NCI-H524 (cell line): Measurements from ENCODE around the gene TMEM132E.
A peak's percentile ranks its signal among the peaks of the same experiment; 100 is the strongest.
"Not testable (repeated sequence)": the region's sequence is repeated elsewhere in the genome, so short reads cannot be mapped to it uniquely, and the experiment has no call there.

Source experiments
- DNase-seq, 2 experiments: peaks; one replicate each; lab custom pipeline; 2025; lab: John Stamatoyannopoulos, UW

TMEM132E gene

DNA sequence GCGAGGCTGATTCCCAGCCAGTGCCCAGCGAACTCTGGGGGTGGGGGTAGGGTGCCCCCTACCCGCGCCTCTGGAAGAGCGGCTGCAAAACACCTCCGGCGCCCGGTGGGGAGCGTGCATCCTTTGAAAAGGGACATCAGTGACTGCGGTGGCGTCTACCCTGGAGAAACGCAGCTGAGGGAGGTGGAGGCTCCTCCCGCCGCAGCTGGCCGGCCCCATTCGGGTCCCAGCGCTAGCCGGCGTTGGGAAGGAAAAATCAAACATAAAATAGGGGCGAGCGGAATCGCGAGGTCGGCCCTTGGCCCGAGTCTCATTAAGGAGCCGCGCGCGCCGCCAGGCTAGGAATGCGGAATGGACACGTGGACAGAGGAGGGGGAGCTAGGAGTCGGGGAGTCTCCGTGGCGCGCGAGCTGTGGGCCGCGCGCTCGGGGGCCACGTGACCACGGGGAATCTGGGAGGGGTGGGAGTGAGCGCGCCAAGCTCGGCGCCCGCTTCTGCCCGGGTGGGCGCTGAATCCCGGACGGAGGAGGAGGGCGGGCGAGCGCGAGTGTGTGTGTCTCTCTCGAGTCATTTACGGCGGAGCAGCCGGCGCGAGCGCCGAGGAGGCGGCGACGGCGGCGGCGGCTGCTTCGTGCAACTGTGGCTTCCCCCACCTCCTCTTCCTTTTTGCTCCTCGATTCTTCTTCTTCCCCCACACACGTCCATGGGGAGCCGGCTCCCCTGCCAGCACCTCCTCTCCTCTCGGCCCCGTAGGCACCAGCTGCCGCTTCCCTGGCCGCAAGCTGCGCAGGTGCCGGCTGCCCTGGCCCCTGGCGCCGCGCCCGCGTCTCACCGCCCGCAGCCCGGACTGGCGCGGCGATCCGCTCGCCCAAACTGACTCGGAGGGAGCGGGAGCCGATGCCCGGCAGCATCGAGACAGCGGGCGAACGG is at the start of gene TMEM132E:
Gene TMEM132E (plus strand): TSS at position 566 of the 930 bp plus-strand sequence. CDS start 1,495 bp downstream, outside the sequence.
- peak; percentile 81 to 85 for DNase-seq

DNA sequence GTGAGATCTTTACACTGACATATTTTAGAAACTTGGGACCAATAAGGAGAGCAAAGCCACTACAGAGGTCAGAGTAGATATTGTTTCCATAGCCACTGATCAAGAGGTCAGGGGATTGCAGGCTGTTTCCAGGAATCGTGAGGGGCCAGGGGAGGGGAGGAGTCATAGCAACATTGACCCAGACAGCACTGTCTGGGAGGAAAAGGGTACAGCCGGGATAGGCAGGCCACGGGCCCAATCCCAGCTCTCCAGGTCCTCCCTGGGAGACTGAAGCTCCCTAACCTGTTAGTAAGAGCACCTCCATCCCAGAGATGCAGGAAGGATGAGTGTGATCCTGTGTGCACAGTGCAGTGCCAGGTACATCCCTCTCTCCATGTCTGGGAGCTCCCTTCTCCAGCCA is 48.5 kb upstream of the TMEM132E start:
- DNase-seq = no peak

DNA sequence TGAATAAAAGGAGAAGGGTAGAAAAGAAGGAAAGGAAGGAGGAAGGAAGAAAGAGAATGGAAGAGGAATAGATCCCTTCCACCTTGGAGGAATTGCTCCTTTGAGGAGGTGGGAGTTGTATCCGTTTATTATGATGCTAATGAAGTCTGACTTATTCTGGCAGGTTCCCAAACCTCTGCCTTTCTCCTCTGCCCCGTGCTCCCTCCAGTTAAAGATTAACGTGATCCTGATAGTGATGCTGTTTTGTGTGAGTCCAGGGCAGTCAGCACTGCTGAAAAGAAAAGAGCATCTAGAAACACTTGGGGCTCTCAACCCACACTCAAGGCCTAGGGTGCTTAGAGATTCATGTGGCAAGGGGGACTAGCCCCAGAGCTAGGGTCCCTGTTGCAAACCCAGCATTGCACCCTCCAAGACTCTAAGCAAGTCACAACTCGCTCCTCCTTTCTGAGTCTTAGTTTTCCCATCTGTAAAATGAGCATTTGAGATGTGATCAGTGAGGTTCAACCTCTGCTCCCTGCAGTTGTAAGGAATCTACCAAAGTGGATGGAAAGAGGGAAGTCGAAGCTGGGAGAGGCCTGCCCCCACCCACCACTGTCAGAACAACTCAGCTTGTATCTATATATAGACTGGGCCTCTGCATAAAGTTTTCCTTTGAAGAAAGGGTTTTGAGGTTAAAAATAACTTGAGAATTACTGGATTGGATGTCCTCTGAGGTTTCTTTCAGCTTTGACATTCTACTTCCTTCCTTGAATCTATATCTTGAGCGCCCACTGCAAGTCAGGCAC is 46.9 kb upstream of the TMEM132E start:
- DNase-seq = no peak

DNA sequence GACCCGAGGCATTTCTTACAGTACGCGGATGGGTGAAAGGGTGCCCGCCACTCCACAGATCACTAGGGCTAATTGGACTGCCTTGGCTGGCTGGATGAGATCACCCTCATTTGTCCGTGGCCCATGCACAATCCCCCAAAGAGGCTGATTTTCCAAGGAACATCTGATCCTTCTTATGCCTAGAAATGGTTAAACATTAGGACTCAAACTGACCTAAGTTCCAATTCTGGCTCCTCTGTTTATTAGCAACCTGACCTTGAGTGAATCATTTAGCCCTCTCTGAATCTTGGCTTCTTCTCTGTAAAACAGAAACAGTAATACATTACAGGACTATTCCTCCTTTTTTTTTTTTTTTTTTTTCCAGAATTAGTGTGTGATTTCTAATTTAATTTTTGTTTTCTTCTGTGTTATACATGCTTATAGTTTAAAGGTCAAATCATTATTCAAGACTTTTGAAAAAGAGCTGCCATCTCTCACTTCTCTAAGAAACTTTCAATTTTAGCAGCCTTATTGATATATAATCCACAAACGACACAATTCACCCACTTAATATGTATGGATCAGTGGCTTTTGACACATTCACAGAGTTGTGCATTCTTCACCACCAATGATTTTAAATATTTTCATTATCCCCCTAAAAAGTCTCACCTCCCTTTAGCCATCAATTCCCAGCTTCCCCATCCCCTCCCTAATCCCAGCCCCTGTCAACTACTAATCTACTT is 45.4 kb upstream of the TMEM132E start:
- DNase-seq = no peak

DNA sequence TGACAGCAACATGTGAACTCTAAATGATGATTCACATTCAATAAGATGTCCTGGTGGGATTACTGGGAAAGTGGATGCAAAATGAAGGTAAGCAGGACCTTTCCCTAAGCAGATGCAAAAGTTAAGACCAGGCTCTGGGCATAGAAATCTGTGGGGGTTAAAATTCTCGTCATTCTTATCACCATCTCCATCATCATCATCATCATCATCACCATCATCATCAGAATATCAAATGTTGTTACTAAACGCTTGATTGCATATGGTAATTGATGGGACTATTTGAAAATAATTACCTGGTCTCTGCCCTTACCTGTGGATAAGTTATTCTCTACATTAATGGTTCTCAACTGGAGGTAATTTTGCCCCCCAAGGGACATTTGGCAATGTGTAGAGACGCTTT is 41.9 kb upstream of the TMEM132E start:
- DNase-seq = no peak

GRCh38 chr17:34538582-34538981 is 40.8 kb upstream of the TMEM132E start:
- DNase-seq = not testable (repeated sequence)

GRCh38 chr17:34539881-34540280 is 39.5 kb upstream of the TMEM132E start:
- no peak for DNase-seq

- DNase-seq = peak in 1 of 2 experiments; percentile 19
These were observed 36.6 kb upstream of the TMEM132E start for GRCh38 chr17:34542700-34543336.

DNA sequence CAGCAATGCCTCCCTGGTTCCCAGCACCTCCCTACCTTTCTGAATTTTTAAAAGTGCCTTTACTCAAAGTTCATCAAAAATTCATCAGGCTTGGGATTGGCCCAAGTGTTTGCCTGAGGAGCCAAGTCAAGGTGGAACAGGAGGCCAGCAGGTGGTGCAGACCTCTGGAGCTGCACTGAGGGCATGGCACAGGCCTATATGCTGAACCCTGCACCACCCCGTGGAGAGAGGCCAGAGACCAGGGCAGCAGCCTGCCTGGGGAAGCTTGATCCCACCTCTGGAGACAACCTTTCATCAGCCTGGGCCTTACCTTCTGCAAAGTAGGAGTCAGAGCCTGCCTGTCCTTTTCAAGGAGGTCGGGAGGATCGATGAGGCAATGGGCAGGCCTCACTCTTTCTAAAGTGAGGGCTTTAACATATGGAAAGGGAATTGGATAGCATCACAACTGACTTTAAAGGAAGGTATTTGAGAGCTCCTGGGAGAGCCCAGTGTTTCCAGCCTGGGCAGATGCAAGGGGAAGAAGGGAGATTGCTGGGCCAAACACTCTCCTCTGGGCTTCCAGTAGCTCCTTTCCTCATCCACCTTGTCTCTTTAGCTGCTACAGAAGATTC is 31.8 kb upstream of the TMEM132E start:
- DNase-seq = no peak

DNA sequence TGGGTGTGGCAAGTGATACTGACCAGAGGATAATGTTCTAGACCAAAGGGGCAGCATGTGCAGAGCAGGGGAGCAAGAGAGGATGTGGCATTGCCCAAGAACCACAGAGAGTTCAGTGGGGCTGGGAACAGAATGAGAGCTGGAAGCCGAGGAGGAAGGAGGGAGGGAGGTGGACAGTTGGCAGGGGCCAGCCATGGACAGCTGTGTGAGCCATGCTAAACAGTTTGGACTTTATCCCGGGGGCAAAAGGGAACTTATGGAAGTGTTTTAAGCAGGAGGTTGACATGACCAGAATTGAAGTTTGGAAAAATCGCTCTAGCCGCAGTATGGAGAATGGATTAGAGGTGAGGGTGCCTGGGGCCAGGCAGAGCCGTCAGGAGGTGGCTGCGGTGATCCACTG is 29.4 kb upstream of the TMEM132E start:
- no peak for DNase-seq

DNA sequence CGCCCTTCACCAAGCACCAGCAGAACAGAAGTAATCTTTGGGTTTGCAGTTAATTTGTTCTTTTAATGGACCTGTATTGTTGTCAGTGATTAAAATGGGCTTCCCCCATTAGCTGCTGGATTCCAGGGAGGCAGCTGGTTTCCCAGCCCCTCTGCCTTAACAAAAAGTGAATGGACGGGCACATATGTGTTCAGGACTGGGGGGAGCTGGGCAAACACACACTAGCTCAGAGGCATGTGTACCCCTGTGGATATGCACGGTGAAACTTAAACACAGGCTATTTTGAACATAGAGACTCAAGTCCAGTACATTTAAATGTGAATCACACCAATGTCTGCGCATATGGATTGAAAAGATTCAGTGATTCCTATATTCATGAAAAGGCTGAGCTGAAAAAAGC is 25.5 kb upstream of the TMEM132E start:
- no peak for DNase-seq

DNA sequence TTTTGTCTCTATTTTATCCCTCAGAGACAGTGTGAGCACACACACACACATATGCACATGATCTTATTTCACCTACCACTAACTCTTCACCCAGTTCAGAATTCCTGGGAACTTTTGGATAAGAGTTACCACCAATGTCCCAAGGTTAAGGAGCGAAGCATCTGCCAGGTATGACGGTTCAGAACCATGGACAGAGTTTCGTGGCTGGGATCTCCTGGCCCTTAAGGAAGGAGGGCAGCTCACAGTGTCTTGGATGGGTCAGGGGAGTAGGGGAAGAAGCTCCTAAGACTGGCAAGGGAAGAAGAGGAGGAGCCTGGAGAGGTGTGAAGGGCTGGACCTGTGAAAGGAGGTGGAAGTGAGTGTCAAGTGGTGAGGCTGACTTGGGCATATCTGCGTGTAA is 23.0 kb upstream of the TMEM132E start:
- DNase-seq = no peak

GRCh38 chr17:34556931-34557330 is 22.5 kb upstream of the TMEM132E start:
- DNase-seq = peak; percentile 49 to 70

GRCh38 chr17:34561328-34561727 is 18.1 kb upstream of the TMEM132E start:
- DNase-seq = no peak

- DNase-seq = peak in 1 of 2 experiments; percentile 39
These were observed 17.0 kb upstream of the TMEM132E start for GRCh38 chr17:34562387-34562786.

GRCh38 chr17:34565713-34566112 is 13.7 kb upstream of the TMEM132E start:
- no peak for DNase-seq

GRCh38 chr17:34566201-34566600 is 13.2 kb upstream of the TMEM132E start:
- DNase-seq = no peak

DNA sequence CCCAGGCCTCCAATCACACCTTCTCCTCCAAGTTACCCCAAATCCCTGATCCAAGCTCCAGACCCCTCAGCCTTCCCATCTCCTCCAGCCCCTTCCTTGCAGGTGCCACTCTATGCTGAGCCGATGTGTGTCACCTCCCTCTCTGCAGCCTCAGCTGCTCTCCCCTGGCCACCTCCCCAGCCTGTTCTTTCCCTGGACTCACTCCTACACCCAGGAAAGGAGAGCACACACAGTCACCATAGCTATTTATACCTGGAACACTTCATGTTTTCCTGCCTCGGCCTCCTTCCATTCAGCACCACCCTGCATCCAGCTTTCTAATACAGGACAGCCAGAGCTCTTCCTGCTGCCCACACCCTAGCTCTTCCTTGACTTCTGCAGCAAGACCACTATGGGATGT is 12.5 kb upstream of the TMEM132E start:
- DNase-seq = no peak

- DNase-seq = no peak
These were observed 11.5 kb upstream of the TMEM132E start for GRCh38 chr17:34567691-34568465.

- no peak for DNase-seq
These were observed 10.4 kb upstream of the TMEM132E start for GRCh38 chr17:34568953-34569352.

DNA sequence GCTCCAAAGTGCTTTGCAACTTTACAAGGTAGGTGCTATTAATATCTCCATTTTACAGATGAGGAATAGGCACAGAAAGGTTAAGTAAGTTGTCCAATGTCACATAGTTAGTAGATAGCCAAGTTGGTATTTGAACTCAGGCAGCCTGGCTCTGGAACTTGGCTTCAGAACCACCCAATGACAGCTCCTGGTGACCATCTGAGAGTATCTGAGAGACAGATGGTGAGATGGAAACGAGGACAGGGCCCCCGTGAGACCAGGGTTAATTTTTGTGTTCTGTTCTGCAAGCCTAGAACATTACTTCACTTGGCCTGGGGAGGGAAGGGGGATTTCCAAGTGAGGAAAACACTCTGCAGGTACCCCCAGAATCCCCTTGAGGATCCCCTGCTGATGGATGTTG is 9.8 kb upstream of the TMEM132E start:
- no peak for DNase-seq
